DMS114 treated with DMSO at 0.1 percent for 48 hours (cell line): ENCODE results near the gene FAM210A.
A peak's percentile ranks its signal among the peaks of the same experiment; 100 is the strongest.
"Not testable (repeated sequence)": the region's sequence is repeated elsewhere in the genome, so short reads cannot be mapped to it uniquely, and the experiment has no call there.

Source experiments
- DNase-seq: peaks from one replicate; lab custom pipeline; 2025; ENCODE audit not compliant: unreplicated experiment; lab: John Stamatoyannopoulos, UW

Gene FAM210A

GRCh38 chr18:13710414-13710831 lies 15.9 kb downstream of the FAM210A start:
- DNase-seq: no peak

- peak; percentile 31 for DNase-seq
These were observed 22.5 kb downstream of the FAM210A start for GRCh38 chr18:13703899-13704298.

GRCh38 chr18:13700153-13700552 lies 26.2 kb downstream of the FAM210A start:
- DNase-seq: no peak

GRCh38 chr18:13696961-13697360 lies 29.4 kb downstream of the FAM210A start:
- DNase-seq: no peak

- DNase-seq: not testable (repeated sequence)
These were observed 31.0 kb downstream of the FAM210A start for GRCh38 chr18:13695337-13695736.

- DNase-seq: not testable (repeated sequence)
These were observed 36.3 kb downstream of the FAM210A start for GRCh38 chr18:13690060-13690459.

- no peak for DNase-seq
These were observed 37.9 kb downstream of the FAM210A start for GRCh38 chr18:13688191-13689136.

GRCh38 chr18:13684546-13684945 lies 41.8 kb downstream of the FAM210A start:
- no peak for DNase-seq

- DNase-seq: no peak
These were observed 44.7 kb downstream of the FAM210A start for GRCh38 chr18:13681701-13682100.

GRCh38 chr18:13680612-13681011 lies 45.7 kb downstream of the FAM210A start:
- no peak for DNase-seq

- not testable (repeated sequence) for DNase-seq
These were observed 49.0 kb downstream of the FAM210A start for GRCh38 chr18:13677350-13677749.

- DNase-seq: no peak
These were observed 49.9 kb downstream of the FAM210A start for GRCh38 chr18:13676471-13676870.

GRCh38 chr18:13672657-13673056 lies 53.7 kb downstream of the FAM210A start:
- no peak for DNase-seq

GRCh38 chr18:13661779-13662256 lies 64.5 kb downstream of the FAM210A start:
- DNase-seq: no peak

GRCh38 chr18:13661051-13661778 lies 65.1 kb downstream of the FAM210A start:
- no peak for DNase-seq

- no peak for DNase-seq
These were observed 65.8 kb downstream of the FAM210A start for GRCh38 chr18:13660510-13660909.

GRCh38 chr18:13658436-13659204 lies 67.7 kb downstream of the FAM210A start:
- no peak for DNase-seq

- DNase-seq: no peak
These were observed 68.4 kb downstream of the FAM210A start for GRCh38 chr18:13657974-13658373.

- DNase-seq: no peak
These were observed 72.5 kb downstream of the FAM210A start for GRCh38 chr18:13653746-13654433.
